ENCODE measurements around the gene GRK4. TPM values are rescaled to one million over a fixed set of nuclear protein-coding genes. Genes with fewer than 3 reads are reported as not detected.

Gene GRK4
- polyA plus RNA-seq, 1 of the 3 experiments (the other 2 are of a cell fraction) = 2.7 TPM

- TF ChIP-seq USF2 (IDR thresholded peaks at IDR 0.05; ENCODE audit: borderline replicate concordance, low read depth, low read length) = no peak
- TF ChIP-seq TCF12 (IDR thresholded peaks at IDR 0.05) = no peak
- TF ChIP-seq CHD2 (IDR thresholded peaks at IDR 0.05; ENCODE audit: low read length, partially characterized antibody) = no peak
- H3K9ac ChIP-seq = no peak overlapping the region
- POLR2A ChIA-PET = no interaction called here
These were observed 63.2 kb downstream of the GRK4 start for GRCh38 chr4:3026540-3026939.

GRCh38 chr4:3029464-3029863 is 66.1 kb downstream of the GRK4 start:
- no peaks in the 10 kb centered on the region for H3F3A ChIP-seq (replicated peaks; ENCODE audit: insufficient read depth)
- peaks cover 0 to 11% of the 10 kb centered on the region in 2 experiments; a peak in 1 of 4 replicates for H3K4me1 ChIP-seq (ENCODE audit: control insufficient read depth in 1 of 2, insufficient read depth in 2 of 2, low read depth in 1 of 2, low read length in 1 of 2)
- ChIA-PET POLR2A (no interaction called here), CTCF (no interaction called here)
- no peak overlapping the region for H3K4me2 ChIP-seq
- no peak for TF ChIP-seq TCF12 (IDR thresholded peaks at IDR 0.05)
- no peak for TF ChIP-seq RXRA (IDR thresholded peaks at IDR 0.05; ENCODE audit: borderline replicate concordance, low read depth)
- H3K9me3 ChIP-seq = no peaks in the 10 kb centered on the region
- no peak for DNase-seq
- no peaks in the 10 kb centered on the region for H3K9me2 ChIP-seq
- no peaks in the 10 kb centered on the region for H3K27me3 ChIP-seq (ENCODE audit: insufficient read depth)
- WGBS (ENCODE audit: low lambda C conversion rate) = 76% methylated on average over 3 of the region's 9 CpGs
- no peaks in the 10 kb centered on the region for H3K79me2 ChIP-seq (ENCODE audit: insufficient read depth)
- H3K9ac ChIP-seq = no peak overlapping the region
- H3K4me3 ChIP-seq (ENCODE audit: low read depth in 2 of 2, low read length in 1 of 2) = no peak overlapping the region
- no peak overlapping the region for H3K27ac ChIP-seq (ENCODE audit: low read depth in 2 of 2, low read length in 1 of 2)
- no peaks in the 10 kb centered on the region for H3K36me3 ChIP-seq (replicated peaks in 1 of 2; ENCODE audit: control insufficient read depth in 1 of 2, insufficient read depth in 2 of 2, low read length in 1 of 2)
- H2AFZ ChIP-seq (ENCODE audit: low read depth) = no peak overlapping the region
- H4K20me1 ChIP-seq (ENCODE audit: insufficient read depth) = no peaks in the 10 kb centered on the region

More at GRCh38 chr4:3026540-3026939, 63.2 kb downstream of the GRK4 start:
- Histone ChIP-seq H2AFZ (ENCODE audit: low read depth) (no peak overlapping the region), H3K4me1 (ENCODE audit: control insufficient read depth in 1 of 2, insufficient read depth in 2 of 2, low read depth in 1 of 2, low read length in 1 of 2) (peaks cover 0 to 10% of the 10 kb centered on the region in 2 experiments; a peak in 1 of 4 replicates), H3K79me2 (ENCODE audit: insufficient read depth) (no peaks in the 10 kb centered on the region), H3K27me3 (ENCODE audit: insufficient read depth) (no peaks in the 10 kb centered on the region), H3K36me3 (replicated peaks in 1 of 2; ENCODE audit: control insufficient read depth in 1 of 2, insufficient read depth in 2 of 2, low read length in 1 of 2) (no peaks in the 10 kb centered on the region), H4K20me1 (ENCODE audit: insufficient read depth) (no peaks in the 10 kb centered on the region), H3K9me3 (no peaks in the 10 kb centered on the region), H3K9me2 (no peaks in the 10 kb centered on the region), H3K4me2 (no peak overlapping the region), H3K27ac (ENCODE audit: low read depth in 2 of 2, low read length in 1 of 2) (no peak overlapping the region), H3F3A (replicated peaks; ENCODE audit: insufficient read depth) (no peaks in the 10 kb centered on the region), H3K4me3 (ENCODE audit: low read depth in 2 of 2, low read length in 1 of 2) (no peak overlapping the region)
- no peak for DNase-seq
- 85% methylated on average over 8 of the region's 9 CpGs for WGBS (ENCODE audit: low lambda C conversion rate)
- CTCF ChIA-PET = interaction anchor here (0.8 to 1.1 kb wide), 3 partner anchors 10 to 49 kb away, joined by 3 to 4 read pairs (median 3); no protein-coding TSS in a partner anchor

- WGBS (ENCODE audit: low lambda C conversion rate) = 81% methylated on average over 18 of the region's 18 CpGs
These were observed 67.4 kb downstream of the GRK4 start for GRCh38 chr4:3030566-3031356.

More at GRCh38 chr4:3030566-3031356, 67.4 kb downstream of the GRK4 start:
- Histone ChIP-seq H3K27ac (ENCODE audit: low read depth in 2 of 2, low read length in 1 of 2) (no peak overlapping the region), H4K20me1 (ENCODE audit: insufficient read depth) (no peaks in the 10 kb centered on the region), H3K9ac (no peak overlapping the region), H3F3A (replicated peaks; ENCODE audit: insufficient read depth) (no peaks in the 10 kb centered on the region), H3K36me3 (replicated peaks in 1 of 2; ENCODE audit: control insufficient read depth in 1 of 2, insufficient read depth in 2 of 2, low read length in 1 of 2) (no peaks in the 10 kb centered on the region), H3K4me3 (ENCODE audit: low read depth in 2 of 2, low read length in 1 of 2) (no peak overlapping the region), H2AFZ (ENCODE audit: low read depth) (no peak overlapping the region), H3K4me1 (ENCODE audit: control insufficient read depth in 1 of 2, insufficient read depth in 2 of 2, low read depth in 1 of 2, low read length in 1 of 2) (peaks cover 0 to 11% of the 10 kb centered on the region in 2 experiments; a peak in 1 of 4 replicates), H3K4me2 (no peak overlapping the region), H3K9me3 (no peaks in the 10 kb centered on the region), H3K9me2 (no peaks in the 10 kb centered on the region), H3K79me2 (ENCODE audit: insufficient read depth) (no peaks in the 10 kb centered on the region), H3K27me3 (ENCODE audit: insufficient read depth) (no peaks in the 10 kb centered on the region)
- TF ChIP-seq EZH2phosphoT487 (IDR thresholded peaks at IDR 0.05; ENCODE audit: borderline replicate concordance, low read depth) (no peak), EP300 (IDR thresholded peaks at IDR 0.05; ENCODE audit: borderline replicate concordance in 1 of 2, low read depth in 1 of 2, low read length in 1 of 2) (no peak), TEAD4 (IDR thresholded peaks at IDR 0.05; ENCODE audit: borderline replicate concordance, insufficient read depth) (no peak), FOXM1 (IDR thresholded peaks at IDR 0.05; ENCODE audit: low read depth) (no peak), FOSL2 (IDR thresholded peaks at IDR 0.05; ENCODE audit: borderline replicate concordance, low read depth) (no peak), JUND (IDR thresholded peaks at IDR 0.05) (no peak), MXI1 (IDR thresholded peaks at IDR 0.05; ENCODE audit: low read depth, low read length) (no peak), ELF1 (IDR thresholded peaks at IDR 0.05) (no peak)
- CTCF ChIA-PET = interaction anchor here (0.9 to 3.4 kb wide), 3 partner anchors 8 to 52 kb away, joined by 3 to 16 read pairs (median 7); no protein-coding TSS in a partner anchor
- no peak for DNase-seq
- POLR2A ChIA-PET = interaction anchor here (0.6 kb wide), 1 partner anchor 67 kb away, joined by 3 read pairs; the partner anchor contains the start of genes GRK4 and NOP14
